H1 (cell line): ENCODE data around the gene IL3. TPM values are rescaled to one million over a fixed set of nuclear protein-coding genes. Genes with fewer than 3 reads are reported as not detected.

Source experiments
- BACH1 ChIP-seq: IDR thresholded peaks from 2 replicates; pipeline ENCODE4 v1.6.1; 2012; ENCODE audit warnings: low read length, improper control_type of control experiment
- CBX5 ChIP-seq: fragments of 300-800, 300-1000 bp; sonication (generic); IDR thresholded peaks from 2 replicates; pipeline ENCODE4 v1.7.1; 2016; ENCODE audit warnings: antibody characterized with exemption, low read length, low read depth
- CEBPB ChIP-seq: IDR thresholded peaks from 2 replicates; pipeline ENCODE4 v1.6.1; 2012; ENCODE audit warnings: low read depth, low read length
- CREB1 ChIP-seq: IDR thresholded peaks from 2 replicates; pipeline ENCODE4 v1.6.1; 2012; ENCODE audit warnings: inconsistent platforms
- KDM5A ChIP-seq: fragments of 200-600 bp; IDR thresholded peaks from 2 replicates; pipeline ENCODE4 v1.7.1; 2012; ENCODE audit warnings: mild to moderate bottlenecking, low read length, inconsistent platforms, mixed read lengths
- MAX ChIP-seq: IDR thresholded peaks from 2 replicates; pipeline ENCODE4 v1.6.1; 2012; ENCODE audit warnings: inconsistent platforms
- NANOG ChIP-seq: IDR thresholded peaks from 2 replicates; pipeline ENCODE4 v1.6.1; 2011; ENCODE audit warnings: low read length, low read depth, mild to moderate bottlenecking, inconsistent platforms; ENCODE audit not compliant: insufficient read depth, poor library complexity, severe bottlenecking
- PHF8 ChIP-seq: fragments of 200-600 bp; sonication (generic); conservative IDR thresholded peaks from 2 replicates; pipeline ENCODE4 v1.7.1; 2012; ENCODE audit warnings: low read depth, mild to moderate bottlenecking, inconsistent platforms, low read length, moderate library complexity
- POLR2AphosphoS5 ChIP-seq: IDR thresholded peaks from 2 replicates; pipeline ENCODE4 v1.6.1; 2011; ENCODE audit warnings: low read depth, low read length
- RXRA ChIP-seq: IDR thresholded peaks from 2 replicates; pipeline ENCODE4 v1.6.1; 2011; ENCODE audit warnings: low read depth, mild to moderate bottlenecking, low read length, moderate library complexity; ENCODE audit not compliant: insufficient read depth
- SAP30 ChIP-seq: fragments of 300-600 bp; sonication (generic); IDR thresholded peaks from 2 replicates; pipeline ENCODE4 v1.7.1; 2012; ENCODE audit warnings: low read length, moderate library complexity, mild to moderate bottlenecking, inconsistent platforms; ENCODE audit not compliant: insufficient read depth, insufficient replicate concordance
- SIN3A ChIP-seq, 2 experiments: IDR thresholded peaks in 1 of 2; conservative IDR thresholded peaks in 1 of 2; 2 replicates each; pipeline ENCODE4 v1.6.1; 2011 to 2012; ENCODE audit warnings: low read length in 2 of 2, improper control_type of control experiment in 1 of 2, low read depth in 1 of 2, mild to moderate bottlenecking in 1 of 2
- SIRT6 ChIP-seq: IDR thresholded peaks from one replicate; pipeline ENCODE4 v1.7.1; 2012; ENCODE audit warnings: low read length, inconsistent platforms
- SIX5 ChIP-seq: IDR thresholded peaks from 2 replicates; pipeline ENCODE4 v1.6.1; 2011; ENCODE audit warnings: mild to moderate bottlenecking, low read depth, low read length
- SP1 ChIP-seq: IDR thresholded peaks from 2 replicates; pipeline ENCODE4 v1.6.1; 2011; ENCODE audit warnings: low read depth, low read length
- TAF1 ChIP-seq: IDR thresholded peaks from 2 replicates; pipeline ENCODE4 v1.6.1; 2011; ENCODE audit warnings: mild to moderate bottlenecking, low read depth, low read length
- TCF12 ChIP-seq: IDR thresholded peaks from 2 replicates; pipeline ENCODE4 v1.6.1; 2011; ENCODE audit warnings: low read depth, mild to moderate bottlenecking, low read length
- USF2 ChIP-seq: IDR thresholded peaks from 2 replicates; pipeline ENCODE4 v1.6.1; 2011; ENCODE audit warnings: low read length, improper control_type of control experiment
- YY1 ChIP-seq: IDR thresholded peaks from 2 replicates; pipeline ENCODE4 v1.6.1; 2011; ENCODE audit warnings: low read depth, mild to moderate bottlenecking, low read length
- ZNF274 ChIP-seq: IDR thresholded peaks from 2 replicates; pipeline ENCODE4 v1.7.0; 2012; ENCODE audit warnings: low read length, borderline replicate concordance; ENCODE audit errors: extremely low read depth
- polyA plus RNA-seq, 7 experiments: library from polyadenylated mRNA; depleted of rRNA in 3 of 7; stranded (reverse) in 5 of 7; unstranded in 2 of 7; fragments of >200 nt in 5 of 7; fragments of 200-250 nt in 2 of 7; gene quantifications; 1 replicate in 5 of 7; 2 replicates in 1 of 7; 4 replicates in 1 of 7; pipeline versions ENCODE4 v1.2.1 to v1.2.3, GENCODE V29; 2011 to 2013; ENCODE audit warnings: missing spikeins in 2 of 7, mixed read lengths in 2 of 7
- total RNA-seq: library from RNA; stranded (reverse); fragmentation: NEBNext Ultra II Directional; extraction: Animal tissue kit (Norgen Biotek cat#: 25700); gene quantifications from 2 replicates; pipeline ENCODE4 v1.2.1, GENCODE V29; 2021

Gene IL3
- total and polyA plus RNA-seq, 2 of the 8 experiments (the other 6 are each of a cell fraction or from before 2014, with no cell fraction given): not detected

- TF ChIP-seq TAF1 (no peak), SP1 (no peak), RXRA (no peak), NANOG (no peak), CBX5 (no peak), MAX (0 out of 2 replicates have a peak, but pooled peaks have one; percentile 51), BACH1 (no peak), YY1 (no peak), TCF12 (no peak), SIN3A (conservative IDR thresholded peaks at IDR 0.05 in 1 of 2, IDR thresholded peaks at IDR 0.05 in 1 of 2; ENCODE audit: low read depth in 1 of 2, low read length in 2 of 2) (peak; percentile 90 to 92), POLR2AphosphoS5 (no peak), PHF8 (no peak), SAP30 (peak; percentile 86), ZNF274 (no peak), USF2 (no peak), CREB1 (no peak), SIRT6 (no peak), SIX5 (no peak), KDM5A (no peak), CEBPB (no peak)
Observed at GRCh38 chr5:132012371-132013005, 48.0 kb upstream of the IL3 start (continued).
